Heart left ventricle (tissue), 16 donors: Measurements from ENCODE around the gene LAMA3. TPM values are rescaled to one million over a fixed set of nuclear protein-coding genes. Genes with fewer than 3 reads are reported as not detected.
A peak's percentile ranks its signal among the peaks of the same experiment; 100 is the strongest.

ENCODE experiments used
- ATAC-seq, 4 donors: fragments of 200-7000 bp; cut with Tn5 transposase; one replicate each; pipeline ENCODE4 v1.9.1; 2020 to 2022; ENCODE audit warnings: moderate library complexity in 4 of 4, mild to moderate bottlenecking in 3 of 4, moderate number of reproducible peaks in 1 of 4
- DNase-seq, 5 donors: peaks; one replicate each; pipeline ENCODE4 v3.0.0-alpha.2; 2020
- H3K27ac ChIP-seq, 12 donors: fragments of 200-600 bp; sonication (generic) in 4 of 12; one replicate each; pipeline versions ENCODE4 v1.5.0 to v1.8.0; 2016 to 2022; ENCODE audit warnings: mild to moderate bottlenecking in 2 of 12
- H3K27me3 ChIP-seq, 9 donors: fragments of 200-600 bp; sonication (generic) in 2 of 9; one replicate each; pipeline versions ENCODE4 v1.5.1 to v1.8.0; 2016 to 2022; ENCODE audit warnings: mild to moderate bottlenecking in 3 of 9
- H3K36me3 ChIP-seq, 9 donors: fragments of 200-600 bp; sonication (generic) in 2 of 9; one replicate each; pipeline versions ENCODE4 v1.5.0 to v1.8.0; 2018 to 2022; ENCODE audit warnings: mild to moderate bottlenecking in 2 of 9
- H3K4me1 ChIP-seq, 12 donors: fragments of 200-600 bp; sonication (generic) in 4 of 12; one replicate each; pipeline versions ENCODE4 v1.5.0 to v1.8.0; 2016 to 2022; ENCODE audit warnings: mild to moderate bottlenecking in 3 of 12
- H3K4me3 ChIP-seq, 12 donors: fragments of 200-600 bp; sonication (generic) in 4 of 12; one replicate each; pipeline versions ENCODE4 v1.5.0 to v1.8.0; 2017 to 2022; ENCODE audit warnings: mild to moderate bottlenecking in 9 of 12, moderate library complexity in 4 of 12
- H3K9me3 ChIP-seq, 12 donors: fragments of 200-600 bp; sonication (generic) in 4 of 12; one replicate each; pipeline versions ENCODE4 v1.5.0 to v1.8.0; 2016 to 2022; ENCODE audit warnings: mild to moderate bottlenecking in 1 of 12
- POLR2A ChIP-seq, 2 donors: fragments of 450-650 bp; IDR thresholded peaks; one replicate each; pipeline ENCODE4 v1.6.1; 2017; ENCODE audit warnings: antibody characterized with exemption in 2 of 2, mild to moderate bottlenecking in 2 of 2, moderate library complexity in 2 of 2
- WGBS, 4 donors: extraction: QIAGEN DNeasy Blood & Tissue Kit in 2 of 4; methylation state at CpG; one replicate each; pipeline versions ENCODE4 v1.1.5 to v1.1.7; 2013 to 2018; 5-methylcytosine and 5-hydroxymethylcytosine counted together
- intact Hi-C, 10 donors: fragments of 100-400 bp; cut with DNase I; formaldehyde crosslinking; loops; one replicate each; pipeline versions ENCODE4 v1.11.1 to v1.14.2; 2022
- polyA plus RNA-seq, 2 donors: library from polyadenylated mRNA; stranded (reverse); fragments of 200-250 nt; gene quantifications; one replicate each; pipeline ENCODE4 v1.2.3, GENCODE V29; 2013
- total RNA-seq, 9 donors: library from RNA; depleted of rRNA in 2 of 9; stranded (reverse); fragments of >200 nt in 2 of 9; fragmentation: NEBNext Ultra II Directional in 3 of 9; extraction: Animal tissue kit (Norgen Biotek cat#: 25700) in 3 of 9; gene quantifications; one replicate each; pipeline versions ENCODE4 v1.1.0 to v1.2.4, GENCODE V29; 2016 to 2023
- TF ChIP-seq, protein P1 (sequence below), 12 donors: fragments of 200-600 bp; sonication (generic) in 4 of 12; IDR thresholded peaks; one replicate each; pipeline versions ENCODE4 v1.5.0 to v1.8.0; 2018 to 2022; ENCODE audit warnings: antibody characterized with exemption in 12 of 12, mild to moderate bottlenecking in 5 of 12
- donor health status: ischemic (EF 13 %, LVEDD 7.1; RV severe dilation, severe dysfunction).
- donor health status: healthy with polysubstance abuse.
- donor health status: DM: no; HTN: yes; CAD: no.
- donor health status: DM: no; HTN: no; CAD: no.
- donor health status: ischemic (EF 25% LVEDD 6.9; RV normal size, moderate dysfunction).
- donor health status: ischemic (EF 25% LVEDD 5.7; RV mildly dilated, moderate dysfunction).
- donor health status: healthy.
- donor health status: DM: yes; HTN: yes; CAD: no.
- donor health status: ischemic (EF 35%, LVEDD 5.7; RV mildly dilated, moderate dysfunction).
- donor health status: nonischemic (EF 11% LVEDD 7.7; RV severe dilation, severe dysfunction).
- donor health status: DM: yes; HTN: yes; CAD: no.
- donor health status: PGD.
- donor health status: ischemic (EF 29% LVEDD 5.4; RV normal size, mild dysfunction).
- donor health status: nonischemic (EF 23%, LVEDD 6.1; RV moderate dilation, normal function).

LAMA3 gene
- total and polyA plus RNA-seq, 11 donors: 1.2 to 6.6 (median 3.2) TPM

GRCh38 chr18:23745366-23745765, 56.1 kb downstream of the LAMA3 start:
- DNase-seq: no peak
- H3K27ac ChIP-seq: no peak overlapping the region
- no peak overlapping the region for H3K4me3 ChIP-seq
- TF ChIP-seq, protein P1, sequence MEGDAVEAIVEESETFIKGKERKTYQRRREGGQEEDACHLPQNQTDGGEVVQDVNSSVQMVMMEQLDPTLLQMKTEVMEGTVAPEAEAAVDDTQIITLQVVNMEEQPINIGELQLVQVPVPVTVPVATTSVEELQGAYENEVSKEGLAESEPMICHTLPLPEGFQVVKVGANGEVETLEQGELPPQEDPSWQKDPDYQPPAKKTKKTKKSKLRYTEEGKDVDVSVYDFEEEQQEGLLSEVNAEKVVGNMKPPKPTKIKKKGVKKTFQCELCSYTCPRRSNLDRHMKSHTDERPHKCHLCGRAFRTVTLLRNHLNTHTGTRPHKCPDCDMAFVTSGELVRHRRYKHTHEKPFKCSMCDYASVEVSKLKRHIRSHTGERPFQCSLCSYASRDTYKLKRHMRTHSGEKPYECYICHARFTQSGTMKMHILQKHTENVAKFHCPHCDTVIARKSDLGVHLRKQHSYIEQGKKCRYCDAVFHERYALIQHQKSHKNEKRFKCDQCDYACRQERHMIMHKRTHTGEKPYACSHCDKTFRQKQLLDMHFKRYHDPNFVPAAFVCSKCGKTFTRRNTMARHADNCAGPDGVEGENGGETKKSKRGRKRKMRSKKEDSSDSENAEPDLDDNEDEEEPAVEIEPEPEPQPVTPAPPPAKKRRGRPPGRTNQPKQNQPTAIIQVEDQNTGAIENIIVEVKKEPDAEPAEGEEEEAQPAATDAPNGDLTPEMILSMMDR (IDR thresholded peaks at IDR 0.05): no peak
- TF ChIP-seq POLR2A (IDR thresholded peaks at IDR 0.05): no peak
- no peaks in the 10 kb centered on the region for H3K9me3 ChIP-seq
- intact Hi-C loops: no loop called here
- ATAC-seq: no peak
- H3K4me1 ChIP-seq: peaks cover 0 to 6% (median 0%) of the 10 kb centered on the region in 12 donors
- no peaks in the 10 kb centered on the region for H3K36me3 ChIP-seq
- no peaks in the 10 kb centered on the region for H3K27me3 ChIP-seq
- 88 to 95% (median 93%) methylated on average over 2 of the region's 2 CpGs for WGBS, 4 donors

DNA sequence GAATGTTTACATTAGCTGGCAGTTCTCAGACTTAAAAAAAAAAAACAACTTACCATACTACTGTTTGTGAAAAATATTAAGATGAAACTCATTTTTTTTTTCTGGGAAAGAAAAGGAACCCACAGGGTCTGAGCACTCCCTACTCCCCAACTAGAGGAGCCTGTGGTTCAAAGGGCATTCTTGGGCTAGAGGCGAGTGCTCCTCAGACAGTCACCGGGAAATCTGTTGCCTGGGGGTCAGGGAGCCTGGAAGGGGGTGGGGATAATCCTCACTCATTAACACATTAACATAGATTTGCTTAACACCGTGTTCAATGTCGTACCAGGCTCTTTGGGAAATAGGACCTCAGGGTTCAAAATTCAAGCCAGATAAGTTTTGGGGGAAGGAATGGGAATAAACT, 57.6 kb downstream of the LAMA3 start:
- H3K4me1 ChIP-seq: no peaks in the 10 kb centered on the region
- no peak overlapping the region for H3K27ac ChIP-seq
- TF ChIP-seq, protein P1 (IDR thresholded peaks at IDR 0.05): no peak
- no peak for TF ChIP-seq POLR2A (IDR thresholded peaks at IDR 0.05)
- no peaks in the 10 kb centered on the region for H3K9me3 ChIP-seq
- H3K4me3 ChIP-seq: no peak overlapping the region
- no peaks in the 10 kb centered on the region for H3K27me3 ChIP-seq
- intact Hi-C loops: no loop called here
- DNase-seq: no peak
- no peak for ATAC-seq
- peaks cover 0 to 2% (median 0%) of the 10 kb centered on the region in 9 donors for H3K36me3 ChIP-seq
- 74 to 85% (median 82%) methylated on average over 4 of the region's 4 CpGs for WGBS, 4 donors

DNA sequence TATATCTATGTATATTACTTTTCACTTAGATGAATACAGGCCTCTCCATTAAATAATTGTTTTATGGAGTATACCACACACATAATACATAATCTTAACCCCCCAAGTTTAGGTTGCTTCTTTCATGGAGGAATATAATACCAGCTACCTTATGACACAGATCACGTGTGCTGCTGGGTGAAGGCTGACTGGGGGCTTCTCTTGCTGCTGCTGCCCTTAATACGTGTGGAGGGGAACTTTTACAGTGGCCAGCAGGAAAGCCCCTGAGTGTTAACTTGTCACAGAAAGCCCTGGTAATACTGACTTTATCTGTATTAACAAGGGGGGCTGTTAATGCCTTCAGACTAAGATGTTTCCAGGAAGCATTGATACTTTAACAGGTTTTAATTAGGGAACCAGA, 63.1 kb downstream of the LAMA3 start:
- DNase-seq: no peak
- TF ChIP-seq, protein P1 (IDR thresholded peaks at IDR 0.05): no peak
- TF ChIP-seq POLR2A (IDR thresholded peaks at IDR 0.05): no peak
- H3K4me1 ChIP-seq: peaks cover 0 to 4% (median 0%) of the 10 kb centered on the region in 12 donors
- no peaks in the 10 kb centered on the region for H3K9me3 ChIP-seq
- no peak overlapping the region for H3K4me3 ChIP-seq
- no peak overlapping the region for H3K27ac ChIP-seq
- peaks cover 0 to 15% (median 0%) of the 10 kb centered on the region in 9 donors for H3K36me3 ChIP-seq
- intact Hi-C loops: loop anchor here in 2 of 10 donors (5.0 to 10.0 kb wide), 2 partner anchors 50 to 62 kb away; no protein-coding TSS in a partner anchor
- no peak for ATAC-seq
- WGBS, 4 donors: 85 to 89% (median 86%) methylated on average over 2 of the region's 2 CpGs
- no peaks in the 10 kb centered on the region for H3K27me3 ChIP-seq

DNA sequence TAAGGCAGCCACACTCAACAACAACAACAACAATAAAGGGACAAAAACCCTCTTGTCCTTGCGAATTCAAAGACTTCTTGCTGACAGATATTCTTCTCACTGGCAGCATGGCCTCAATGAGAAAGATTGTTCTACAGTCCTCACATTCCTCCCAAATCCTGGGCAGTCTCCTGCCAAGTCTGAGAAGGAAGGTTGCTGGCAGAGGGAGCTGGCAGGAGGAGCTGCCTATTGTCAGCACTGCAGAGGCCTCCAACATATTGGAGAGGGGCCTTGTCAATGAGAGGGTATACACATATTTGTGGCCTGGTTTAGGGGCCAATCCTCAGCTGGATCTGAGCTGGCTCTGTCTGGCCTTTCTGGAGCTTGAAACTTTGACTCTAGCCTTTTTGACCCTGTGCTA, 63.5 kb downstream of the LAMA3 start:
- ATAC-seq: peak in 1 of 4 donors; percentile 57
- TF ChIP-seq, protein P1 (IDR thresholded peaks at IDR 0.05): no peak
- TF ChIP-seq POLR2A (IDR thresholded peaks at IDR 0.05): no peak
- WGBS, 4 donors: 35 to 58% (median 55%) methylated on average over 1 of the region's 1 CpG
- no peak for DNase-seq
- intact Hi-C loops: loop anchor here in 2 of 10 donors (5.0 to 10.0 kb wide), 2 partner anchors 50 to 62 kb away; no protein-coding TSS in a partner anchor
- no peaks in the 10 kb centered on the region for H3K9me3 ChIP-seq
- H3K4me1 ChIP-seq: peaks cover 0 to 4% (median 0%) of the 10 kb centered on the region in 12 donors
- H3K27ac ChIP-seq: no peak overlapping the region
- no peak overlapping the region for H3K4me3 ChIP-seq
- peaks cover 0 to 15% (median 0%) of the 10 kb centered on the region in 9 donors for H3K36me3 ChIP-seq
- H3K27me3 ChIP-seq: no peaks in the 10 kb centered on the region
